LNCaP clone FGC (cell line): ENCODE measurements around the gene LRTM1.

Source experiments
- DNase-seq: peaks from one replicate; pipeline ENCODE4 v3.0.0-alpha.2; 2011; ENCODE audit warnings: low read depth
- H3K4me3 ChIP-seq: 2 replicates; pipeline ENCODE4 v1.5.1; 2011; ENCODE audit warnings: mild to moderate bottlenecking, low read depth, low read length, control low read depth
- TF ChIP-seq, protein P1 (sequence below): IDR thresholded peaks from 2 replicates; pipeline ENCODE4 v1.5.1; 2012; ENCODE audit warnings: mild to moderate bottlenecking; ENCODE audit not compliant: control insufficient read depth, insufficient read depth; ENCODE audit errors: extremely low read depth

LRTM1 gene

DNA sequence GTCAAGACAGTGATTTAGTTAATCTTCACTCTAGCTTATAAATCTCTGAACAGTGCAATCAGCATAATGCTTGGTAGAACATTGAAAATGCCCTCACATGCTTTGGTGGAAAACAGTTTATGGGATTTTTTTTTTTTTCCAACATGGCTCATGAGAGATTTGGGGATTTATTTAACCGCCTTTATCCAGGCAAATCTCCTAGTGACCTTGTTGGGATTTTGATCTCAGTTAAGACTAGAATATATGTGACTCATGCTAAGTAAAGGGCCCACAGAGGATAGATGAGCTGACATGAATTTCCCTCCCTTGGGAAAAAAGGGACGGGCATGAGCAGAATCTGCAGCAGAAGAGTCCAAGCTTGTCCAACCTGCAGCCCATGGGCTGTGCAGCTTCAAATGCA, 18.7 kb downstream of the LRTM1 start:
- TF ChIP-seq, protein P1, sequence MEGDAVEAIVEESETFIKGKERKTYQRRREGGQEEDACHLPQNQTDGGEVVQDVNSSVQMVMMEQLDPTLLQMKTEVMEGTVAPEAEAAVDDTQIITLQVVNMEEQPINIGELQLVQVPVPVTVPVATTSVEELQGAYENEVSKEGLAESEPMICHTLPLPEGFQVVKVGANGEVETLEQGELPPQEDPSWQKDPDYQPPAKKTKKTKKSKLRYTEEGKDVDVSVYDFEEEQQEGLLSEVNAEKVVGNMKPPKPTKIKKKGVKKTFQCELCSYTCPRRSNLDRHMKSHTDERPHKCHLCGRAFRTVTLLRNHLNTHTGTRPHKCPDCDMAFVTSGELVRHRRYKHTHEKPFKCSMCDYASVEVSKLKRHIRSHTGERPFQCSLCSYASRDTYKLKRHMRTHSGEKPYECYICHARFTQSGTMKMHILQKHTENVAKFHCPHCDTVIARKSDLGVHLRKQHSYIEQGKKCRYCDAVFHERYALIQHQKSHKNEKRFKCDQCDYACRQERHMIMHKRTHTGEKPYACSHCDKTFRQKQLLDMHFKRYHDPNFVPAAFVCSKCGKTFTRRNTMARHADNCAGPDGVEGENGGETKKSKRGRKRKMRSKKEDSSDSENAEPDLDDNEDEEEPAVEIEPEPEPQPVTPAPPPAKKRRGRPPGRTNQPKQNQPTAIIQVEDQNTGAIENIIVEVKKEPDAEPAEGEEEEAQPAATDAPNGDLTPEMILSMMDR, result no peak
- DNase-seq, result no peak
- H3K4me3 ChIP-seq, result no peak overlapping the region

DNA sequence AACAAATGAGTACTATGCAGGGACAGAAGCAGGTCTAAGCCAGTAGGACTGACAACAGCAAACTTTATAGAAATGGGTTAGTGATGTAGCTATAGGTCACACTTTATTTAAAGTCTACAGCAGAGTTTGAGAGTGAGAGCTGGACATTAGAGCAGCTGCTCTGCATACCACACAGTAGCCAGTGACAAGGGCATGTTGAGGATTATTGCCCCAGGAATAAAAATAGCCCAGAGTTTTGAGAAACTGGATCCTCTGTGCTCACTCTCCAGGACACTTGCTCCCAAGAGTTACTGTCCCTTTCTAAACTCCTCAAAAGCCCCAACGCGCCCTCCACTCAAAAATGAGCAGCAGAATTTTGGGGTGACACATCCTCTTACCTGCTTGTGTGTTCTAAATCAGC, 21.1 kb downstream of the LRTM1 start:
- TF ChIP-seq, protein P1, result no peak
- no peak for DNase-seq
- no peak overlapping the region for H3K4me3 ChIP-seq

DNA sequence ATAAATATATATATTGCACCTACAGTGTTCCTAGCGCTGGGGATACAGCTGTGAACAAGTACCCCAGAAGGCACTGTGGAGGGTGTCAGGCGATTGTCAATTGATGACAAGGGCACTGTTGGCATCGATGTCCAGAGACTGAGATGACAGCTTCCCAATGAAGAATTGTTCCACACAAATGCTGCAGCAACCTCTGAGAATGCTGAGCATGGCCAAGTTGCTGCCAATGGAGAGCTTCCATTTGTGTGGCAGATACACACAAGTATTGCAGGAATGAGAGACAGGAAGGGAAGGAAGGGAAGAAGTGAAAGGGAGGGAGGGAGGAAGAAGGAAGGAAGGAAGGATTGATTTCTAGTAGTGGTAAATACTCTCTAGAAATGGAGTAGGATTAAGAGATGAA, 21.9 kb downstream of the LRTM1 start:
- no peak overlapping the region for H3K4me3 ChIP-seq
- TF ChIP-seq, protein P1, result no peak
- DNase-seq, result no peak

DNA sequence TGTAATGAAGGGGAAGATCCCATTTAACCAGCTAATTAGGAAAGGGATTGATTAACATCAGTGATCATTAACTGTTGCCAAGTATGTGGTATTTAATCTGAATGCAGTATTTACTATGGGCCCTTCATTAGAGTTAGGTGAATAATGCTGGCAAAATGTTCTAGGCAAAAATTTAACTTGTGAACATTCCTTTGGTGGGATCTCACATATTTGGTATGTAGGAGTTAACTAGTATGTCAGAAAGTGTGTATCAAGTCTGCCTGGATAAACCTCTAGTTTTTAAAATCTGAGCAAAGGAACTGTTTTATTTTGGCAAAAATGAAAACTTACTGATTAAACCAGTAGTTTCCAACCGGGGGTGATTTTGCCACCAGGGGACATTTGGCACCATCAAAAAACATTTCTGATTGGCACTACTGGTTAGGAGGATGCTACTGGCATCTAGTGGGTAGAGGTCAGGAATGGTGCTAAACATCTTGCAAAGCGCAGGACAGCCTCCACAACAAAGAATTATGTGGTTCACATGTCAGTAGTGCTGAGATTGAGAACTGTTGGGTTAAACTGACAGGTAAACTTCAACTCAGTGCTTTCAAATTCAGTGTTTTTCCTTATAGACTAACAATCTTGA, 22.5 kb downstream of the LRTM1 start:
- TF ChIP-seq, protein P1, result no peak
- DNase-seq, result no peak
- no peak overlapping the region for H3K4me3 ChIP-seq

DNA sequence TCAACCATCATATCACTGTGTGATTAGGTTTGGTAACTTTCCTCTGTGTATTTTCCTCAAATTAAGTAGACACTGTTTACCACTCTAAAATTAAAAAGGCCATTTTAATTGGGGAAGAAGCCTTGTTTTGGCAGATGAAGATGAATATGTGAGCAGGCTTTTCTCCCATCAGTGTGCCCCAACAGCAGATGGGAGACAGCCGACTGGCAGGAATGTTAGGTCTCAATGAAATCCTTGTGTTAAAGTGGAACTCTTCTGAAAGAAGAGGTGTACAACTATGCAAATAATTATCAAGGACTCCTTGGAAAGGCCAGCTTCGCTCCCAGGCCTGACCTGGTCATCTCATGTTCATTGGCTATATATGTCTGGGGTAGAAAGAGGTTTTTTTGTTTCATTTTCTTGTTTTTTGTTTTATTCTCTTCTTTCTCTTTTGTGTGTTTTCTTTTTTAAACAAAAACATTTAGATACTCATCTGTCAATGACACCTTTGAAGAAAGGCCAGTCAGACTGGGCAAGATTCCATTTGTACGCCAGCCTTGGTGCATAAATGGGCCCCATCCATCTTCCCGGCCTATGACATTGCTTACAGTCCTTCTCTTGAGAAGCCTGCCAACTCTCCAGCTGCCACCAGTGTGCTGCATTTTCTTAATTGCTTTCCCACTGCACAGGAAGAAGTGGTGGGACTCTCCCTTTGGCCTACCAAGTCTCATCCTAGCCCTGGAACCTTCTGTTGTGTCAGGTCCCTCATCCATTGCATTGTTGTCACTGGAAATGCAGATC, 25.8 kb downstream of the LRTM1 start:
- DNase-seq, result no peak
- H3K4me3 ChIP-seq, result no peak overlapping the region
- TF ChIP-seq, protein P1, result no peak

DNA sequence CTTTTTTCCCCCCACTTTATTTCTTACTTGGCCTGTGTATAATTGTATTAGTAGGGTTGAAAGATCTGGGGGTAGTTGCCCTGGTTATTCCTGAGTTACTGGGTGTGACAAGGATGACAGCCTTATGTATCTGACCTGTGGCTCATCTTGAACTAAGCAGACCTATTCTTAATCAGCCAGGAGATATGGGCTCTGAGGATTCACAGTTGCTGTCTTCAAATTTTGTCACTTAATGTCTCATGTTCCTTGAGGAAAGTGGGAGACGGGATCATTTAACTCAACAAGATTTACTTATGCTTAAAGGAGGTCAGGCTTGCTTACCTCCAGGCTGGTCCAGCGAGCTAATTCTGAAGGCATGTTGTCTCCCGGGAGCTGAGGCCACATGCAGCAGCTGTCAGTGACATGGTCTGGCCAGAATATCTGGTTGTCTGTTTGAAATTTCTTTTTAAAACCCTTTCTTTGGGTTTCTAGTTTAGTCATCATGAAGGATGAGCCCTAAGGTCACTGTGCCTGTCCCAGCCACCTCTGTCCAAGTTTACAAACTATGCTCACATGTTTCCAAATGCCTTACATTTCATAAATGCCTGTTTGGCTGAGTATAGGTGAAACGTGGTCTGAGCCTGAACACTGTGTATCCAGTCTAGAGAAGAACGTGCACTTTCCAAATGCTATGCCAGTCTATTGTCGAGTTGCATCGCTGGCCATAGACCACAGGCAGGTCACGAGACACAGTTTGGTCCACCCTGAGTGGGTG, 26.8 kb downstream of the LRTM1 start:
- TF ChIP-seq, protein P1, result no peak
- no peak overlapping the region for H3K4me3 ChIP-seq
- DNase-seq, result no peak
